T1000 (cell line): ENCODE measurements around the gene DBI.
"Not testable (repeated sequence)": the region's sequence is repeated elsewhere in the genome, so short reads cannot be mapped to it uniquely, and the experiment has no call there.

Experiments
- DNase-seq: peaks from one replicate; lab custom pipeline; 2025; ENCODE audit warnings: mixed read lengths; lab: John Stamatoyannopoulos, UW

DBI gene

GRCh38 chr2:119365436-119365835, 1.3 kb upstream of the DBI start:
- DNase-seq = no peak

DNA sequence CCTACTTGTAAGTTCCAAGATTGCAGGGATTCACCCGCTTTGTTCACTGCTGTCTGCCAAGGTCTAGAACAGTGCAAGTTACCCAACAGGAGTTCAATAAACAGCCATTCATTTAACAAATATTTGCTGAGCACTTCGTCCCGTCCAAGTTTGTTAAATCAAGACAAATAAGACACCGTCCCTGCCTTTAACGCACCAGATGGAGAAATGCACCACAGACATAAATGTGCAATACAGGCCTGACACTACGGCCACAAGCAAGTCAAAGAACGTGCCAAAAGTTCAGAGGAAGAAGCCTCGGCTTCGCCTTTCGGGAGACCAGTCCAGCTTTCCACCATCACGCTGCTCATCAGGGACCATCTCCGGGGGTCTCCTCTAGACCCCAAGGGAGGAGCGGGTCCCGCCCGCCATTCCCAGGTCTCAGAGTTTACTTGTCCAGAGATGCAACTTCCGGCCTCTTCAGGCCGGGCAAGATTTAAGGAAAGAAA, 572 bp upstream of the DBI start:
- no peak for DNase-seq

DNA sequence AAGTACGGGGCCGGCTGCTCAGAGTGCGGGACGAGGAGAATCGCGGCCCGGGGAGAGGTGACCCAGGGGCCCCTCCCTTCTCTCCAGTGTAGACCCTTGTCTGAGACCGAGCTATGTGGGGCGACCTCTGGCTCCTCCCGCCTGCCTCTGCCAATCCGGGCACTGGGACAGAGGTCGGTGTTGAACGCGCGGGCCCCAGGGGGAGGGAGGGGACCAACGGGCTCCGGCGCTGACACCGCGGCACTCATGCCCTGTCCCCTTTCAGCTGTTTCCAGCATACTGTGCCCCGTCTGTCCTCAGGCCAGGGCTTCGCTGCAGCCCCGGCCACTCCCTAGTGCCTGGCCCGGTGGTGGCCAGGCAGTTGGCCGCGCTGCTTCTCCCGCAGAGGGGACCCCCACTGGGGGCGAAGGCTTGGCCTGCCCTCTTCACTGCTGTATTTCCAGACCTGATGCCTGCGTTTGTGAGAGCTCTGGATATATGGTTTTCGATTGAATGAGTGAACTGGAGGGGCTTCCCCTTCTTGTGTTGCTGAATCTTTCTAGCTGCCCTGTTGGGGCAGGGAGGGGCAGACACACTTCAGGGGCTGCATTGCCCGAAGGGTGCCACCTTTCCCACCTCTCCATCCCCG, 809 bp downstream of the DBI start:
- DNase-seq = no peak

GRCh38 chr2:119369845-119370244, 3.1 kb downstream of the DBI start:
- DNase-seq = no peak

DNA sequence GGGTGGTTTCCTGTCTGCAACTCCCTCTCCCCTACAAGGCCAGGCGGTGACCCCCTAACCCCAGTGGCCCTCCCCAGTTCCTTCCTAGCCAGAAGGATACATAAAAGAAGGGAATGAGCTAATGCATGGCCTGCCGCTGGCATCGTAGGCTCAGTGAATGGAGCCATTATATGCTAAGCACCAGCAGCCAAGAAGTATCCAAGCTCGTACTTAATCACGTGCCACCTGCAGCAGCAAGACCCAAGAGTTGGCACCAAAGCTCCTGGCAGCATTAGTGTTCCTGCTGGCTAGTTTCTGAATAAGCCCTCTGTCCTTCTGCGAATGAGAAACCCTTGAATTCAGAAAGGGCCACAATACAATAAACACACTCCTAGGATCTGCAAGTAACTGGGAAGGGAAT, 4.3 kb downstream of the DBI start:
- no peak for DNase-seq

DNA sequence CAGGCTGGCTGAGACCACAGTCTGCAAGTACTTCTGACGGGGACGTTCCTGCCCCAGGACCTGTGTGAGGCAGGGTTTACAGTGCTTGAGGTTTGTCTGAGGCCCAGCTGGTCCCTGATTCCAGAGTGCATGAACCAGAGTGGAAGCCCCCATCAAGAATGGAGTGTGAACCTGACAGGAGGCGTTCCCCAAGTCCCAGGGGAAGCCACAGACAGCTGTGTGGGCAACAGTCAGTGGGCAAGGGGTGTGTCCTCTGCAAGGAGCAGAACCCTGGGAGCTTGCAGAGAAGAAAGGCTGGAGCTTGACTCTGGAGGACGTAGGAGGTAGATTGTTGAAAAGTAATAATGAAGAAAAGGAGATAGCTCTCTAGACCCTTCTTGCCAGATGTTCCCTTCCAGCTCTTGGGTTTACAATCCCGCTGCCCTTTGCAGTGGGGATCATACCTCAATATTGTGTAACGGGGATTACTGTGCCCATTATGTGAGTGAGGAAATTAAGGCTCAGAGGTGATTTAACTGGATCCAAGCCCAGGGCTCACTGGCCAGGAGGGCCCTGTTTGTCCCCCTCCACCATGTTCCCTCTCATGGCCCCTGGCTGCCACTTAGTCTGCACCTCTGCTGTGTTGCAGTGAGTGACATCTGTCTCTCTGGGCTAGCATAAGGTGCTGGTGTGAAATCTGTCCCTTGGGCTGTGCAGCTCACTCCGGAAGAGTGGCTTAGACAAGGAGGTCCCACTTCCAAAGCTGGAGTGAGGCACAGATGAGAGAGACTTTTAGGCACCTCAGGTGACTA, 6.2 kb downstream of the DBI start:
- DNase-seq = no peak

- DNase-seq = not testable (repeated sequence)
These were observed 7.3 kb downstream of the DBI start for GRCh38 chr2:119373907-119374745.

- DNase-seq = not testable (repeated sequence)
These were observed 9.6 kb downstream of the DBI start for GRCh38 chr2:119376406-119376805.

DNA sequence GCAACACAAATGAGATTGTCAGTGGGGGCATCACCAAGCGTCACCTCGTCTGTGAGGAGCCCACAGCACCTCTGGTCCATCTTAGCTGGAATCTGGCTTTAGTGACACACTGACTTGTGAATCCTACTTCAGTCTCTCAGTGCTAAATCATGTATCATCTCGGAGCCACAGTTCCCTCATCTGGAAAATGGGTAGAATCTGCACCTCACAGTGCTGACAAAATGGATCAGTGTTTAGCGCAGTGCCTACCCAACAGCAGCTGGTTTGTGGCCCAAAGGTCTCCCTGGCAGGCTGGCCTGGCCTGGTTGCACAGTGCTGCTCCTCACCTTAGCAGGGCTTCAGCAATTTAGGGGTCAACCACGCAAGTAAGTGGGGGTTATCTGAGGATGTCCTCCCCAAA, 10.0 kb downstream of the DBI start:
- no peak for DNase-seq

- DNase-seq = no peak
These were observed 10.7 kb downstream of the DBI start for GRCh38 chr2:119377294-119377992.

- DNase-seq = no peak
These were observed 11.2 kb downstream of the DBI start for GRCh38 chr2:119377993-119378345.

- DNase-seq = no peak
These were observed 11.8 kb downstream of the DBI start for GRCh38 chr2:119378566-119378965.

- no peak for DNase-seq
These were observed 16.8 kb downstream of the DBI start for GRCh38 chr2:119383410-119384140.

DNA sequence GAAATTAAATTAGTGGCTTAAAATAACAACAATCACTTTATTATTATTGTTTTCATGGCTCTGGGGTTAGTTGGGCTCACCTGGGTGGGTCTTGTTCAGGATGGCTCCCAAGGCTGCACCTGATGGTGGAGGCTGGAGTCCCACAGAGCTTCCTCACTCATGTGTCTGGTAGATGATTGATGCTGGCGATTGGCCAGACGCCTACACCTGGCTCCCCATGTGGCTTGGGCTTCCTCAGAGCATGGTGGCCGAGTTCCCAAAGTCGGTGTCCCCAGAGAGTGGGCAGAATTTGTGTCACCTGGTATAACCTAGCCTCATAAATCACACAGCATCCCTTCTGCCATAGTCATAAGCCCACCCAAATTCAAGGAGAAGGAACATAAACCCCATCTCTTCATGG, 18.2 kb downstream of the DBI start:
- no peak for DNase-seq

- no peak for DNase-seq
These were observed 18.7 kb downstream of the DBI start for GRCh38 chr2:119385466-119385865.

GRCh38 chr2:119387381-119388129, 20.8 kb downstream of the DBI start:
- DNase-seq = no peak

- DNase-seq = no peak
These were observed 23.0 kb downstream of the DBI start for GRCh38 chr2:119389615-119390306.

DNA sequence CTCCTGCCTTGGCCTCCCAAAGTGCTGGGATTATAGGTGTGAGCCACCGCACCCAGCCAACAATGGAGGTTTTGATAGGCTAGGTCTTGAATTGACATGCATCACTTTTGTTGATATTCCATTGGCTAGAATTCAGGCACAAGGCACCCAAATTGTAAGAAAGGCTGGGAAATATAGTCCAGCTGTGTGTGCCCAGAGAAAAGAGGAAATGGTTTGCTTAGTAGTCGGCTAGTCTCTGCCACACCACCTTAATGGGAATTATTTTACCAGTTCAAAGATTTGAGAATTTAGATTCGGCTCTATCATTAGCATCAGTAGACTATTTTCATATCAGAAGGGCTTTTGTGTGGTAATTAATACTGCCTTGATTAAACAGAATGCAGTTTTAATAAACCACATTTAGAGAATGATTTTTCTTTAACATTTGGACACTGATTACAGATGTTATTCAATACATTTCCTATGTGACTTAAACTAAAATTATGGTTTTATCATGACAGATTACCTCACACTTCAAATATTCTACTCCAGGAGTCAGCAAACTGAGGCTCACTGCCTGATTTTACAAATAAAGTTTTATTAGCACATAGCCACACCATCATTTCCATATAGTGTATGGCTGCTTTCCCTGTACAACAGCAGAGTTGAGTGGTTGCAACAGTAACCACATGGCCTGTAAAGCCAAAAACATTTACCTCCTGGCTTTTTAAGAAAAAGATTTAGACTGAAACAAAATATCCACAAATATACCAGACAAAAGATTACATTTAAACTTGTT, 27.4 kb downstream of the DBI start:
- DNase-seq = no peak

DNA sequence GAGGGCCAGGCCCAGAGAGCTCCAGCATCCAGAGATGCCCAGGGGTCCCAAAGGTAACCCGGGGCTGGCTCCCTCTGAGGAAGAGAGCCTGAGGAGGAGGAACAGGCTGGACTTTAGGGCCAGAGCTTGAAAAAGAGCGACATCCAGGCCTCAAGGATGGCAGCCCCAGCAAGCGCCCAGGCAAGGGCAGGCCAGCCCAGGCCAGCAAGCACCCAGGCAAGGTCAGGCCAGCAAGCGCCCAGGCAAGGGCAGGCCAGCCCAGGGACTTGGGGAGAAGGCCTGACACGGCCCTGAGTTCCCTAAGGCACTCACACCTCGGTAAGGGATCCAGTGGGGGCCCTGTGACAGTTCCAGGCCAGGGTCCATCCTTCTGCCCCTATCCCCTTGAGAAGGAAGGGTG, 30.4 kb downstream of the DBI start:
- no peak for DNase-seq
